K562 (cell line): ENCODE measurements around the gene FAM200A. TPM values are rescaled to one million over a fixed set of nuclear protein-coding genes. Genes with fewer than 3 reads are reported as not detected.

Source experiments
- BRD9 ChIP-seq: fragments of 450-650 bp; IDR thresholded peaks from 2 replicates; pipeline ENCODE4 v1.6.1; 2018; ENCODE audit warnings: low read depth; ENCODE audit not compliant: partially characterized antibody
- CTCF ChIP-seq, 3 experiments: IDR thresholded peaks in 2 of 3; conservative IDR thresholded peaks in 1 of 3; 2 replicates each; pipeline ENCODE4 v1.5.1; 2011 to 2012; ENCODE audit warnings: low read length in 3 of 3, mild to moderate bottlenecking in 3 of 3, control low read depth in 2 of 3, improper control_type of control experiment in 1 of 3, inconsistent platforms in 1 of 3, low read depth in 1 of 3, mixed read lengths in 1 of 3, moderate library complexity in 1 of 3; ENCODE audit not compliant: insufficient read depth in 2 of 3
- DLX4 ChIP-seq: fragments of 250-450 bp; sonication (Bioruptor Pico); IDR thresholded peaks from 2 replicates; pipeline ENCODE4 v1.6.1; 2021; ENCODE audit warnings: mild to moderate bottlenecking
- EP300 ChIP-seq: IDR thresholded peaks from 2 replicates; pipeline ENCODE4 v1.6.1; 2012; ENCODE audit warnings: low read length, improper control_type of control experiment
- FOXK2 ChIP-seq, 2 experiments: fragments of 450-650 bp; IDR thresholded peaks in 1 of 2; conservative IDR thresholded peaks in 1 of 2; 2 replicates each; pipeline ENCODE4 v1.6.1; 2016; ENCODE audit warnings: low read depth in 2 of 2, mild to moderate bottlenecking in 1 of 2
- FOXO4 ChIP-seq: fragments of 450-650 bp; formaldehyde crosslinking; IDR thresholded peaks from 2 replicates; pipeline ENCODE4 v1.4.0; 2020; ENCODE audit warnings: mild to moderate bottlenecking, moderate library complexity
- NCOA2 ChIP-seq, 2 experiments: fragments of 450-650 bp; IDR thresholded peaks; 2 replicates each; pipeline ENCODE4 v1.6.1; 2018; ENCODE audit warnings: mild to moderate bottlenecking in 2 of 2, moderate library complexity in 1 of 2; ENCODE audit not compliant: partially characterized antibody in 2 of 2
- NR2C1 ChIP-seq, 2 experiments: fragments of 450-650 bp; IDR thresholded peaks; 2 replicates each; pipeline ENCODE4 v1.6.1; 2017; ENCODE audit warnings: mild to moderate bottlenecking in 2 of 2, antibody characterized with exemption in 1 of 2, inconsistent platforms in 1 of 2, missing compliant biosample characterization in 1 of 2, missing genetic modification characterization in 1 of 2
- PCBP1 ChIP-seq: fragments of 200-400 bp; formaldehyde crosslinking; IDR thresholded peaks from 2 replicates; pipeline ENCODE4 v1.6.1; 2018; ENCODE audit warnings: mild to moderate bottlenecking, low read depth, low read length; ENCODE audit not compliant: poor library complexity, severe bottlenecking
- PKNOX1 ChIP-seq: fragments of 450-650 bp; IDR thresholded peaks from 2 replicates; pipeline ENCODE4 v1.6.1; 2016
- SAFB ChIP-seq: fragments of 200-400 bp; formaldehyde crosslinking; IDR thresholded peaks from 2 replicates; pipeline ENCODE4 v1.6.1; 2017; ENCODE audit warnings: low read depth, low read length, borderline replicate concordance
- SMAD1 ChIP-seq: fragments of 150-350 bp; IDR thresholded peaks from 2 replicates; pipeline ENCODE4 v1.6.1; 2014; ENCODE audit warnings: low read length, low read depth; ENCODE audit not compliant: partially characterized antibody
- UBTF ChIP-seq, 2 experiments: IDR thresholded peaks; 2 replicates each; pipeline ENCODE4 v1.6.1; 2012; ENCODE audit warnings: improper control_type of control experiment in 2 of 2, low read depth in 2 of 2, low read length in 2 of 2, borderline replicate concordance in 1 of 2
- ZBTB49 ChIP-seq: sonication (generic); formaldehyde crosslinking; IDR thresholded peaks from 2 replicates; pipeline ENCODE4 v1.8.0; 2022; ENCODE audit warnings: missing genetic modification reagents, mild to moderate bottlenecking, borderline replicate concordance
- ZNF146 ChIP-seq: IDR thresholded peaks from one replicate; pipeline ENCODE4 v1.6.1; 2018; ENCODE audit warnings: missing compliant biosample characterization; ENCODE audit not compliant: unreplicated experiment
- polyA plus RNA-seq, 8 experiments: library from polyadenylated mRNA; depleted of rRNA in 4 of 8; stranded (reverse) in 5 of 8; unstranded in 3 of 8; fragments of >200 nt; fragmentation: Nextera tagmentation in 2 of 8; fragmentation: Illumina TruSeq in 1 of 8; extraction: Ambion mirVana in 2 of 8; extraction: Trizol in 1 of 8; gene quantifications; 2 replicates each; pipeline versions ENCODE4 v1.2.1 to v1.2.3, GENCODE V29; 2011 to 2014; ENCODE audit warnings: inconsistent platforms in 1 of 8, missing spikeins in 1 of 8
- total RNA-seq, 7 experiments: library from RNA; depleted of rRNA in 6 of 7; stranded (reverse); fragments of >200 nt in 6 of 7; fragmentation: Illumina TruSeq in 2 of 7; extraction: Trizol in 2 of 7; gene quantifications; 2 replicates each; pipeline versions ENCODE4 v1.2.1 to v1.2.3, GENCODE V29; 2011 to 2021; ENCODE audit warnings: low replicate concordance in 1 of 7

Gene FAM200A
- total and polyA plus RNA-seq, 9 of the 15 experiments (the other 6 are each of a cell fraction or from before 2014, with no cell fraction given) = 3.3 to 11.2 (median 8.3) TPM

- TF ChIP-seq FOXO4 (CRISPR knock-in tag) = no peak
- 0 out of 6 replicates have a peak, but pooled peaks of 1 of the 3 experiments have one; percentile 8 for TF ChIP-seq CTCF (IDR thresholded peaks at IDR 0.05 in 2 of 3, conservative IDR thresholded peaks at IDR 0.05 in 1 of 3; ENCODE audit: insufficient read depth in 2 of 3, low read depth in 1 of 3, low read length in 3 of 3)
- peak; percentile 81 for TF ChIP-seq NR2C1 (IDR thresholded peaks at IDR 0.05)
- peak; percentile 75 for TF ChIP-seq NR2C1 (tag; IDR thresholded peaks at IDR 0.05)
- TF ChIP-seq UBTF (IDR thresholded peaks at IDR 0.05; ENCODE audit: borderline replicate concordance in 1 of 2, low read depth in 2 of 2, low read length in 2 of 2) = peak; percentile 21 to 65; a peak in 2 of 4 replicates
- TF ChIP-seq NCOA2 (IDR thresholded peaks at IDR 0.05; ENCODE audit: partially characterized antibody in 2 of 2) = no peak
- TF ChIP-seq ZBTB49 = no peak
- TF ChIP-seq FOXK2 (conservative IDR thresholded peaks at IDR 0.05 in 1 of 2, IDR thresholded peaks at IDR 0.05 in 1 of 2; ENCODE audit: low read depth in 2 of 2) = peak; percentile 95
- TF ChIP-seq PKNOX1 = peak; percentile 69
- TF ChIP-seq SAFB = no peak
- no peak for TF ChIP-seq DLX4 (CRISPR knock-in tag)
- TF ChIP-seq ZNF146 (CRISPR knock-in tag) = no peak
- TF ChIP-seq BRD9 = peak; percentile 24
- peak; percentile 5 for TF ChIP-seq SMAD1
- TF ChIP-seq PCBP1 = peak; percentile 68
- peak; percentile 50 for TF ChIP-seq EP300
Measured at GRCh38 chr7:99499721-99500636, 51.9 kb downstream of the FAM200A start, which contains the start of gene ZNF394 (continued).
